CD4-positive, alpha-beta T cell treated with Interleukin-1 beta for 1 hour (primary cell): Measurements from ENCODE around the gene ADPRH.
"Not testable (repeated sequence)": the region's sequence is repeated elsewhere in the genome, so short reads cannot be mapped to it uniquely, and the experiment has no call there.

Experiments used
- DNase-seq, 2 donors: peaks; one replicate each; pipeline ENCODE4 v3.0.0-alpha.2; 2020 to 2022

The ADPRH gene

GRCh38 chr3:119560160-119560559 lies 19.1 kb upstream of the ADPRH start:
- no peak for DNase-seq

DNA sequence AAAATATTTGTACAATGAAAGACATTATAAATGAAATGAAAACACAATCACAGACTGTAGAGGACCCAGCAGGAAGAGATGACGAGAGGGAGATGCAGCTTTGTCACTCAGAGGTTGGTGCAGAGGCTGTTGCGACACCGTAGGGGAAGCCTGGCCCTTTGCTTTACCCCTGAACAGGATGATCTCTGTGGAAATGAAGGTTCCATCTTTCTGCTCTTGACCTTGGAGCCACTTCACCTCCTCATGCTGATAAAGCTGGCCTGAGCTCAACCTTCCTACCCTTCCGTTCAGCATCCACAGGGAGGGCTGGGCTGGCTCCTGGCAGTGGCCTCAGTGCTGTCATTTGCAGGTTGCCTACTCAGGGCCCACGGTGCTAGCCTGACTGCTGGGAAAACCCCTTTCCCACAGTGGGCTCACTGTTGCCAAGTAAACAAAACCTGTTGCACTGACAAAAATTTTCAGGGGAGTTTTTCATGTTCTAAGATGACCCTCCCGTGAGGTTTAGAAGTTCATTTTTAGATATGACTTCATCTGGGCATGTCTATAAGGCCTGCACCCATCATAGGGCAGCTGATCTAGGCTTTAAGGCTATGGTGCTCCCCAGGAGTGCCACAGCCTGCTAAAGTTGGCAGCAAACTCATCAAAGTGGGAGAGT lies 16.9 kb upstream of the ADPRH start:
- DNase-seq: peak; percentile 67 to 79

- DNase-seq: not testable (repeated sequence)
These were observed 16.0 kb upstream of the ADPRH start for GRCh38 chr3:119563334-119563733.

DNA sequence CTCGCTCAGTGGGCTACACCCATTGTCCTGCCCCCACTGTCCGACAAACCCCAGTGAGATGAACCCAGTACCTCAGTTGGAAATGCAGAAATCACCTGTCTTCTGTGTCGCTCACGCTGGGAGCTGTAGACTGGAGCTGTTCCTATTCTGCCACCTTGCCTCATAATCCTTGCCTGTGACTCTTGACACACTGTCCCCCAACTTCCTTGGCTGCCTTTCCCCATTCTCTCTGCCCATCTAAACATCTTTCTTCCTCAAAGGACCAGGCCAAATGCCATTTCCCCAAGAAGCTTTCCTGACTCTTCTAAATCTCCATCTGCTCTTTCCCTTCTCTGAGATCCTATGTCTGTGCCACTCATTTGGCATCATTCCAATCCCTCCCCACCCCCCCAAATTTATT lies 10.1 kb upstream of the ADPRH start:
- no peak for DNase-seq

DNA sequence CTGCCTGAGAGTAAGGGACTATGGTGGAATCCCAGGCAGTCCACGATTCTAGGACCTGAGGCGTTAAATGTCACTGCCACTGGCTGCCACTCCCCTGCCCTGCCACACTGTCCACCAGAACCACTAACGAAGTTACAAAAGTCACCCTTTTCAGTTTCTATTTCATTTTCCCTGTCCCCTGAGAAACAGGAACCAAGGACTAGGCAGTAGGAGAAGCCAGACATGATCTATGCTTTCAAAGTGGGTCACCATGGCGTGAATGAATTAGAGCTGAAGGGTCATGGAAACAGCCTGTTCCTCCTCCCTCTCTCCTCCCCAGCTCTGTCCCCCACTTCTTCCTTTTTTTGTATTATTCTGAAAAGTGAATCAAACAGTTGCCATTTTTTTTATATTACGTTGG lies 9.1 kb upstream of the ADPRH start:
- peak in 1 of 2 donors; percentile 57 for DNase-seq

DNA sequence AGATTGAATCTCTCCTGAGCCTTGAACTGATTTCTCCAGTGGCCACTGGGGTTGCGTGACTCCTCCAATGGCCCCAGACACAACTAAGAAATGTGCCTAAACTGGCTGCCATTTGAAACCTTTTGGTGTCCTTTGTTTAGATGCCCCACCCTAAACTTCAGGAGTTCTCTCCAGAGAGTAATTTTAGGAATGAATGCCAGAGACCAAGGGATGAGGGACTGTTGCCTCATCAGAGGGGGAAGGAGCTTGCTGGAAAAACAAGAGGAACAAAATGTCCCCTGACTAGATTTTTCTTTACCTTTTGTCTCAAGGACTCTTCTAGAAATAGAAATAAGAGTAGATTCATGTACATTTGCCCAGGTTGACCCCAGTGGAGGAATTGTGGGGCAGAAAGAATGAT lies 8.1 kb upstream of the ADPRH start:
- DNase-seq: no peak

- no peak for DNase-seq
These were observed 7.6 kb upstream of the ADPRH start for GRCh38 chr3:119571688-119572087.

DNA sequence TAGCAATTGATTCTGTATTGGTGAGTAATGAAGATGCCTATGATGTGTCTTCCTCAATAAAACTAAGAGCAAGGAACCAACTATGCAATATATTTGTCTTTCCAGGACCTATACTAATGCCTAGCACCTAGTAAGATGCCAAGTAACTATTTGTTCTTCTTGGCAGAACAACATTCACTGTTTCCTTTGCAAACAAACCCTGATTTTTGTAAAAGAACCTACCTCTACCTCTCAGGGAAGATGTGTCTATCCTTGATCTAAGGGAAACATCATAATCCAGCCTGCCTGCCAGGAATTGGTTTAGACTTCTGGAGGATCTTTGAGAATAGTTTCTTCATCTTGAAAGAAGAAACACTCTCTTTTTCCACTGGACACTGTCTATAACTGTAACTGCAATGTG lies 3.8 kb upstream of the ADPRH start:
- no peak for DNase-seq

DNA sequence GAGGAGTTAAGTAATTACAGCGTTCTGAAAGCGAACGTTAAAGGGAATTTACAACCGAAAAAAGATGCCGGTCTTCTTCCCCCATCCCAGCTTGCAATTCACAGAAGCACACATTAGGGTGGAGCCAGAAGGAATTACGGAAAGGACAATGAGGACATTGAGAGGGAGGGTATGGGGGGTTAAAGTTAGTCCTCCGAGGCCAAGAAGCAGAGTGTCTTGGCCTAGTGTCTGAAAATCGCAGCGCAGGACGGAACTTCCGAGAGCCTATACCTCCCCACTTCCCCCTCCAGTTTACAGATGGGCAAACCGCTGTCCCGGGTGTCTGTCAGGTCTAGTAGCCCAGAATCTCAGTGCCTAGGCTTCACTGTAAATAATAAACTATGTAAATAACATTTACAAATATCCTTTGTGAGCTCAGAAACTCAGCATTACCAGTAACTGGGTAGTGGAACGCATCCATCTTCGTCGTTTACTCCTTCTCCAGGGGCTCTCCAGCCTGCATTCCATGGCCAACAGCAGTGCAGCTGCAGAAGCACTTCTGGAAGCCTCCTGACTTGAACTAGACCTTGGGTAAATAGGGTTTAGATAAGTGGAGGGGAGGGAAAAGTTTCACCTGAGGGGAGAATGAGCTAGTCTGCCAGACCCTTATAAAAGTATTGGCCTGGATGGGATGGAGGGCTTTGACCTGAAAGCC lies 922 bp downstream of the ADPRH start:
- peak in 1 of 2 donors; percentile 58 for DNase-seq

- peak; percentile 22 to 49 for DNase-seq
These were observed 2.9 kb downstream of the ADPRH start for GRCh38 chr3:119582178-119582577.

DNA sequence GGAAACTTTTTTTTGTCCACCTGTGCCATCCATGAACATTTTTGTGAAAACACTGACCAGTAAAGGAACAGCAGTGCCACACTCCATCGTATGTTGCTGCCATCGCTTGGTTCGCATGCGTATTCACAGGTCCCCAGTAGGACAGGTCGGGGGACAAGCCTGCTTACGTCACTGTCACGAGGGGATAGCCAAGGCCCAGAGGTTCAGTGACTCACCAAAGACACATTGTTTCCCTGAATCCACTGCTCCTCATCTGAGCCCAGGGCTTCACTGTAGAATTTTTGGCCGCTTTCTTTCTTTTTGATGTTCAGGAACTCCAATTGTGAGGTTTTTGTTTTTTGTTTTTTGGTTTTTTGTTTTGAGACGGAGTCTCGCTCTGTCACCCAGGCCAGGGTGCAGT lies 5.9 kb downstream of the ADPRH start:
- DNase-seq: no peak

GRCh38 chr3:119585856-119586570 lies 6.7 kb downstream of the ADPRH start:
- no peak for DNase-seq

DNA sequence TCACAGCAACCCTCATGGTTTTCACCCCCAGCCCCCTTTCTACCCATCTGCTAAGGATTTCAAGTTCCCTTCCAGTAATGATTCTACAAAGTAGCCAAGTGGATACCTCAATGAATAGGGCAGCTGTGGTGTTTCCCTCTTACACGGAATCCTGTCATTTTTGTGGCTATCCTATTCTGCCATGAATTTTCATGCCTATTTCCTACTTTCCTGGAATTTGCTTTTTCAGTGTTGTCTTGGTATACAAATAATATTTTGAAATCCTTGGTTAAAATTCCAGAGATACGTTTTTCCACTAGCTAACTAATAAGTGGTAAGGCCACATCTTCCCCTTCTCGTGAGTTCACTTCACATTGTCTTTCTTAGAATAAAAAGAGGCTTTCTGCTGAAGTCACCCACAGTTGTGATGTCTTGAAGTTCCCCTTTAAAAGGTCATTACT lies 7.5 kb downstream of the ADPRH start:
- DNase-seq: no peak

GRCh38 chr3:119588112-119588511 lies 8.8 kb downstream of the ADPRH start:
- DNase-seq: peak in 1 of 2 donors; percentile 49

DNA sequence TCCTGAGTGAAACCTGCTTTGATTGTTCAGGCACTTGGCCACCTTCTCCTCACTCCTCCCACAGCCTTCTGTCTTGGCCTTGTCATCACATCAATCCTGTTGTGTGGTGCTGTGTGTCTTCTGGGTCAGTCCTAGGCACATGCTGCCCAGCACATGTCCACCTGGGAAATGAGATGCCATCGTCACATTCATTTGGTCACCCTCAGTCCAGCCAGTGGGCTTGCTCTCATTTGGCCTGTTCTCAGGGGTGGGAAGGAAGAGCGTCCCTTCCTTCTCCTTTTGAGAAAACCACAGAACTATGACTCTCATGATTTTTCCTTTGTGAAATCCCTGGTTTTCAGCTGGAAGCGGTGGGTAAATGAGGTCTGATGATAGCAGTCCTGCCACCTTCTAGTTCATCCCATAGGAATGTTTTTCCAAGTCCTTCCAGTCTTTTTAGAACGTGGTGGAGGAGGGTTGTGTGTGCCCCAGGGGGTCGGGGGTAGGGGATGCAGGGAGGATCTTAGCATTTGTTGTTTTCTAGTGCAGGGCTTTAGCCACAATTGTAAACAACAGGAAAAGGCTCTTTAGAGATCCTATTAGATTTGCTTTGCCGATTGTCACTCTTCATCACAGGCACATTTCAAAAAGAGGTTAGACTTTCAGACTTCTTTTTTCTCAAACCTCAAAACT lies 9.9 kb downstream of the ADPRH start:
- peak in 1 of 2 donors; percentile 47 for DNase-seq

DNA sequence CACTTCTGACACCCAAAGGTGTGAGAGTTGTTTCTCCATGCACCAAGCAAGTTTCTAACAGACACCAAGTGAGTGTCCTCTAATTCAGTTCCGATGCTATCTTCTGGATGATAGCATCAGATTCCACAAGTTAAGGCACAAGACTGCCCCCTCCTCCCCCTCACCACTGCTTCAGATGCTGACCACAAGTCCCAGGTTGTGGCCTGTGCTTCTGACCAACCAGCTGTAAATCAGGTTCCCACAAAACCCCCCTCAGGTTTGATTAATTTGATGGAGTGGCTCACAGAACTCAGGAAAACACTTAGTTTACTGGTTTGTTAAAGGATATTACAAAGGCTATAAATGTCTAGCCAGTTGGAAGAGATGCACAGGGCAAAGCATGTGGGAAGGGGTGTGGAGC lies 11.4 kb downstream of the ADPRH start:
- no peak for DNase-seq

GRCh38 chr3:119592861-119593260 lies 13.6 kb downstream of the ADPRH start:
- DNase-seq: no peak

GRCh38 chr3:119594066-119594465 lies 14.8 kb downstream of the ADPRH start:
- DNase-seq: no peak

DNA sequence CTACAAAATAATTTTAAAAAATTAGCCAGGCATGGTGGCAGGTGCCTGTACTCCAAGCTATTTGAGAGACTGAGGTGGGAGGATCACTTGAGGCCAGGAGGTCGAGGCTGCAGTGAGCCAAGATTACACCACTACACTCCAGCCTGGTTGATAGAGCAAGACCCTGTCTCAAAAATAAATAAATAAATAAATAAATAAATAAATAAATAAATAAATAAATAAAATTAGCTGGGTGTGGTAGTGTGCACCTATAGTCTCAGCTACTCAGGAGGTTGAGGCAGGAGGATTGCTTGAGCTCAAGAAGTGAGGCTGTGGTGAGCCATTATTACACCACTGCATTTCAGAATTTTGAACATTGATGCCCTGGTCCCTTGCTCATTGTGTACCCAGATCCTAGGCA lies 15.6 kb downstream of the ADPRH start:
- not testable (repeated sequence) for DNase-seq

GRCh38 chr3:119595639-119596334 lies 16.5 kb downstream of the ADPRH start:
- DNase-seq: no peak

DNA sequence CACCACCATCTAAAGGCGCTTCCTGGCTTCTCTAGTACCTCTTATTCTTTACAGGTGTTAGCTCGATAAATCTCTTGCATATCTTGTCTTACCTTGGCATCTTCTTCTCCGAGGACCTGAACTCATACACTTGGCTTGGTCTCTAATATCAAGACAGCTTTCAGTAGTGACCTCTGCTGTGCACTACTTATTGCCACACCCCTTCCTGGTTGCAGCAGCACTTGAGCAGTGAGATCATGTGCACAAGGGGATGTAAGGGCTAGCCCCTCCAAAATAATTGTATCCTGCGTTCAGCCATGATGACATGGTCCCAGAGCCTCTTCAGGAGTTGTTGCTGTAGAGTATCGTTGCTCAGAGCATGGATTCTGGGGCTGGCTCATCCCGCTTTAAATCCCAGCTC lies 17.1 kb downstream of the ADPRH start:
- DNase-seq: no peak

GRCh38 chr3:119597548-119598288 lies 18.4 kb downstream of the ADPRH start, which contains the start of gene PLA1A:
Gene PLA1A (plus strand): TSS chr3:119597885. CDS start chr3:119597914, 29 bp downstream.
- no peak for DNase-seq
